GM21390 (cell line): ENCODE data around the gene CD27.

ENCODE experiments used
- ATAC-seq: cut with Tn5 transposase; IDR thresholded peaks from one replicate; pipeline ENCODE4 v1.9.1; 2021; ENCODE audit not compliant: unreplicated experiment

Gene CD27

DNA sequence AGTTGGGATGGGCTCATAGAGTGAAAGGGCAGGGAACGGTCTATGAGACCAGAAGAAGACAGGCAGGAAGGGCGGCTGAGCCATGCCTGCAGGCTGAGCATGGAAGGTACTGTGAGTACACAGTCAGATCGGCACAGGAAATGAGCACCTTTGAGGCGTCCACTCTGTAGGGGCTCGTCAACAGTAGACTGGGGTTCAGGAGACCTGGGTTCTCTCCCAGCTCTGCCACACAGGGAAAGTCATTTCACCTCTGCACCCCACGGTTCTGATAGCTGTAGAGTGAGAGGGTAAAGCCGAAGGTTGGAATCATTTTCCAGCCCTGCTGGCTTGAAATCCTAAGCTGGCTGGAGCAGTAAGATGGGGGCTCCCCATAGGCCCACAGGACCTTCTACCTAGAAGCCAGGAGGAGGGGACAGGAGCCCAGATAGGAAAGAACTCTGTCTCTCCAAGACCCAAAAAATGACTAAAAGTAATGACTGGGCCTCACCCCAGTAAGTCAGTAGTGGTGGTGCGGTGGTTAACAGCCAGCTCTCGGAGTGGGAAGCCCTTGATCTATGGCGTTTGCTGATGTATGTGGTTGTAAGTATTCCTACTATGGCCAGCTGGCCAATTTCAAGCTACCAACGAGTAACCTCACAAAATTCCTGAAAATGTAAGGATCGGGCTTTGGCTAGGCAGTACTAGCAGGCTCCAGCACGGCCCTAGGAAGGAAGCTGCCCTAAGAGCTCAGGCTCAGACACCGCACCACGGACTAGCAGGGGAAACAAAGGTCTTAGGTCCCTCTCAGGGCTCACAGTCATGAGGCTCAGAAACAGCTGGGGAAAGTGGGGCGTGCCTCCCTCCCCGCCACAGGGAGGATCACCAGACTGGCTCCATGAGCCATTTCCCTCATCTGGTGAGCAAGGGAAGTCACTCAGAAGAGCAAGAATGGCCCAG, 10.3 kb upstream of the CD27 start:
- no peak for ATAC-seq

DNA sequence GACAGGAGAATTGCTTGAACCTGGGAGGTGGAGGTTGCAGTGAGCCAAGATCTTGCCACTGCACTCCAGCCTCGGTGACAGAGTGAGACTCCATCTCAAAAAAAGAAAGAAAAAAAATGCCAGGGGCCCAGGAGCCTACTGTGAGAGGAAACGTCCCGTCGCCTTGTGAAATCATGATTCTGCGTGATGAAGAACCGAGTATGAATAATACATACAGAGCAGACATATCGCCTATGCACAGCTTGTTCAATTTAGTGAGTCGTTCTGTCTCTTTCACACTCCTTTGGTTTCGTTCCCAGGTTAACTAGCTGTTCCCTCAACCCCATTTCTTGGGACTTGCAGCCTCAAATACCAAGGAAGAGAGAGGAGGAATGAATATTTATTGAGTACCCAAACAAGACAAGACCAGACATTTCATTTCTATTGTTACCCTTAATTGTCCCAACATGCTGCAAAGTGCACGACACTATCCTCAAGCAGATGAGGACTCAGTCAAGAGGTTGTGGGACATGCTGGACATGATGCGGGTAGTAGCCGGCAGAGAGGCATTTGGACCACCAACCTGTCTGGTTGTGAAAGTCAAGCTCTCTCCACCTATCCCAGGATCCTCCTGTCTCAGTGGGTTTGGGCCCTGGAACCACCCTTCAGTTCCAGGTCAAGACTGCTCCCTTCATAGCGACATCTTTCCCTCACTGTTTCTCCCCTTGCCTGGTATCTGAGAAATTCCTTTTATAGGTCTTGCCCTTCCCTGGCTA, 8.6 kb upstream of the CD27 start:
- ATAC-seq = no peak

DNA sequence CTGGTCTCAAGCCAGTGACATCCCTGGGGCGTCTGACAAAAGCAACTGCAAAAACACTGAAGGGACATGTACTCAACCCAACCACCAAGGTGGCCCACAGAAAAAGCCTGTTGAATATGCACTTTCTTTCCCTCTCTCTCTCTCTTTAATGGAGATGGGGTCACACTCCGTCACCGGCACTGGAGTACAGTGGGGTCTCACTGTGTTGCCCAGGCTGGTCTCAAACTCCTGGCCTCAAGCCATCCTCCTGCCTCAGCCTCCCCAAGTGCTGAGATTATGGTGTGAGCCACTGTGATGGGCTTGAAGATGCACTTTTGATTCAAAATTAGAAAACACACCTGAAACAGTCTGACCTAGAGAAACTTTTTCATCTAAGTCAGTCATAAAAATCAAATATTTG, 7.2 kb upstream of the CD27 start:
- ATAC-seq = no peak

DNA sequence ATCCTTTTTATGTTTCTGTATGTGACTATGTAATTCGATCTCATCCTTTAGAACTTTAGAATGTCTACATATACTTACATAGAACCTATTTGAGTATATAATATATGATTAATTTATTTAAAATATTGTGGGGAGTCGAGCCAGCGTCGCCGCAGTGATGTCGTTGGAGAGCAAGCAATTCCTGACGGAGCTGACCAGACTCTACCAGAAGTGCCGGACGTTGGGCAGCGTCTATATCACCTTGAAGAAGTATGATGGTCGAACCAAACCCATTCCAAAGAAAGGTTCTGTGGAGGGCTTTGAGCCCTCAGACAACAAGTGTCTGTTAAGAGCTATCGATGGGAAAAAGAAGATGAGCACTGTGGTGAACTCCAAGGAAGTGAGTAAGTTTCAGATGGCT, 6.4 kb upstream of the CD27 start:
- no peak for ATAC-seq

DNA sequence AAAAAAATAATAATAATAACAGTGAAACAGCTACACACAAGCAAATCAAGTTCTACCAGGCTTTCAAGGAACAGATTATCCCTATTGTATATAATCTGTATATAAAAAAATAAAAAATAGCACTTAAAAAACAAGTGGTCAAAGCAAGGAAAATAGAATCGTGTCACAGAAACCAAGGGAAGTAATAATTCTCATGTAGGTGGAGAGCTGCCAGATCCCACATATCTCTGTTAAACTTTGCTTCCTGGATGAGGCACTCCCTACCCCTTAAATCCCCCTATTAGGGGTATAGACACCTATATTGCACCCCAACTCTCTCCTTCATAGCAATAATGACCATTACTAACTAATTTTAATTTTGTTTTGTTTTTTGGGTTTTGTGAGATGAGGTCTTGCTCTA, 4.4 kb upstream of the CD27 start:
- no peak for ATAC-seq

DNA sequence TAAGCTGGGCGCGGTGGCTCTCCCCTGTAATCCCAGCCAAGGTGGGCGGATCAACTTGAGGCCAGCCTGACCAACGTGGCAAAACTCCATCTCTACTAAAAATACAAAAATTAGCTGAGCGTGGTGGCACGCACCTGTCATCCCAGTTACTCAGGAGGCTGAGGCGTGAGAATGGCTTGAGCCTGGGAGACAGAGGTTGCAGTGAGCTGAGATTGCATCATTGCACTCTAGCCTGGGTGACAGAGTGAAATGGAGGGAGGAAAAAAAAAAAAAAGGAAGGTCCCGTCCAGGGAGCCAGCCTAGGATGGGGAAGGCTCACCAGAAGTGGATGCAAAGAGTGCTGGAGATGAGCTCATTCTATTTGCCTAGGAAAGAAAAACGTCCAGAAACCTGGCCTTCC, 1.9 kb upstream of the CD27 start:
- no peak for ATAC-seq

DNA sequence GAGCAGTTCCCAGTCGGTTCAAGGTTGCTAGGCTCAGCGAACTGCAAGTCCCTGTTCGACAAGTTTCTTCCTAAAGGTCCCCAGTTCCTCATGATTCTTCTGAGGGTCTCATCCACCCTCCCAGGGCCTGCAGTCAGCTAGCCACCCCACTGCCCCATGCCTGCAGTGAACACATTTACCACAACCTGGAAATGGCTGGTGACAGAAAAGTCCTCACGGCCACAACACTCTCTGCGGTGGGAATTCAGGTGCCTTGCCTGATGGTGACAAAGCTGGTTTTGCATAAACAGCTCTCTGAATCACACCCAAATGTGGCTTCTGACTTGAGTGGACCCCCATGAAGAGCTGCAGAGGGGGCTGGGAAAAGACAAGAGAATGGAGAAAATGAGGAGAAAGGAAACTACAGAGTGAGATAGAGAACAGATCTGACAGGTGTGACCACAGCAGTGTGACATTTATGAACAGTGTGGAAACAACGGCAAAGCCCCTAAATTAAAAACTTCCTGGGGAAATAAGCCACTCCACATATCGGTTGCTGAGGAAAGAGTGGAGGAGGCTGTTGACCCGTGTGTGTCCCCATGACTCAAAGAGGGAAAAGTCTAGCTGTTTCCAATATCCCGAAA, 1.3 kb upstream of the CD27 start:
- no peak for ATAC-seq

DNA sequence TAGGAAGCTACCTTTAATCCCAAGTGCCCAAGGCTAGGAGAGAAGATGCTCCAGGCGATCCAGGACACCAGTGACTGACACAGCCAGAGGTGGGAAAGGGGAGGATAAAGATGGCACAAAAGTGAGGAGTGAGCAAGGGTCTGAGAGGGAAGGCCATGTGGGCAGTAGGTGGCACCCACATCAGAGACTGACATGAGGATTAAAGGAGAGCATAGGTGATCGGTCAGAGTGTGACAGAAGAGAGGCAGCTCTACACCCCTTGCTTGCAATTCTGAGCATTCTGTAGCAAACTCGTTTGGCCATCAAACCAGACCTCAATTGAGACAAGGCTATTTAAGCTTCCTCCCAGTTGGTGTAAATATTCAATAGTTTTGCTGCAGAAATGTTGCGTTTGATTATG, 724 bp upstream of the CD27 start:
- no peak for ATAC-seq

DNA sequence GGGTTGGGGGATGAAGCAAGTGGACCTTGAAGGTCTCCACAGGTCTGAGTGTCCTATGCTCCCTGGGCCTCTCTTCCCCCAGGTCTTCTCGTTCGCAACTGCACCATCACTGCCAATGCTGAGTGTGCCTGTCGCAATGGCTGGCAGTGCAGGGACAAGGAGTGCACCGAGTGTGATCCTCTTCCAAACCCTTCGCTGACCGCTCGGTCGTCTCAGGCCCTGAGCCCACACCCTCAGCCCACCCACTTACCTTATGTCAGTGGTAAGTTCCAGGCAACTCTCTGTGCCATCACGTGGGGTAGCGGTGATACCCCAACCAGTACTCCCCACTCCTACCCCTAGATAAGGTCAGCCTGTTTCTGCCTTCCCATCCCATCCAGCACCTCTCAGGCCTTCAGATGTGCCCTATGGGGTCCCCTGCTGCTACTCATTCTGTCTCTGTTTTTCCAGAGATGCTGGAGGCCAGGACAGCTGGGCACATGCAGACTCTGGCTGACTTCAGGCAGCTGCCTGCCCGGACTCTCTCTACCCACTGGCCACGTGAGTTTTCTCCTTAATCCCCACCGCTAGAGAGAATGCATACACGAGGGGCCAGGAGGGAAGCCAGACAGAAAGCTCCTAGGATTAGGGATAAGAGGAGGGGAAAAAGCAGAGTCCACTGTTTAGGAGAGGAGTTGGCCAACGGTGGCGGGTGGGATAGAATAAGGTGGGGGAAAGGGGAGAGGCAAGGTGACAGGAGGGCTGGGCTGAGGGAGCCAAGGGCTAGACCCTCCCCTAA, 5.5 kb downstream of the CD27 start:
- ATAC-seq = no peak

DNA sequence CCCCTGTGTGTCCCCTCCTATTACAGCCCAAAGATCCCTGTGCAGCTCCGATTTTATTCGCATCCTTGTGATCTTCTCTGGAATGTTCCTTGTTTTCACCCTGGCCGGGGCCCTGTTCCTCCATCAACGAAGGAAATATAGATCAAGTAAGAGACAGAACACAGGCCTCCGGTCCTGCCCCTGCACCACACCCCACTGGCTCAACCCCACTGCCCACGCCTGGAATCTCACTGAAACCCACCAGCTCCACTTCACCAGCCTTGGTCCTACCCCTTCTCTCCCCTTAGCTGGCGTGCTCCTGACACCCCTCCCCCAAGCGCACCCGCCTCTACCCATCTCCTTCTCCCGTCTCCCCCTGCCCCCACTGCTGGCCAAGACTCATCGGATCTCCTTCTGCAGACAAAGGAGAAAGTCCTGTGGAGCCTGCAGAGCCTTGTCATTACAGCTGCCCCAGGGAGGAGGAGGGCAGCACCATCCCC, 6.2 kb downstream of the CD27 start:
- ATAC-seq = no peak

DNA sequence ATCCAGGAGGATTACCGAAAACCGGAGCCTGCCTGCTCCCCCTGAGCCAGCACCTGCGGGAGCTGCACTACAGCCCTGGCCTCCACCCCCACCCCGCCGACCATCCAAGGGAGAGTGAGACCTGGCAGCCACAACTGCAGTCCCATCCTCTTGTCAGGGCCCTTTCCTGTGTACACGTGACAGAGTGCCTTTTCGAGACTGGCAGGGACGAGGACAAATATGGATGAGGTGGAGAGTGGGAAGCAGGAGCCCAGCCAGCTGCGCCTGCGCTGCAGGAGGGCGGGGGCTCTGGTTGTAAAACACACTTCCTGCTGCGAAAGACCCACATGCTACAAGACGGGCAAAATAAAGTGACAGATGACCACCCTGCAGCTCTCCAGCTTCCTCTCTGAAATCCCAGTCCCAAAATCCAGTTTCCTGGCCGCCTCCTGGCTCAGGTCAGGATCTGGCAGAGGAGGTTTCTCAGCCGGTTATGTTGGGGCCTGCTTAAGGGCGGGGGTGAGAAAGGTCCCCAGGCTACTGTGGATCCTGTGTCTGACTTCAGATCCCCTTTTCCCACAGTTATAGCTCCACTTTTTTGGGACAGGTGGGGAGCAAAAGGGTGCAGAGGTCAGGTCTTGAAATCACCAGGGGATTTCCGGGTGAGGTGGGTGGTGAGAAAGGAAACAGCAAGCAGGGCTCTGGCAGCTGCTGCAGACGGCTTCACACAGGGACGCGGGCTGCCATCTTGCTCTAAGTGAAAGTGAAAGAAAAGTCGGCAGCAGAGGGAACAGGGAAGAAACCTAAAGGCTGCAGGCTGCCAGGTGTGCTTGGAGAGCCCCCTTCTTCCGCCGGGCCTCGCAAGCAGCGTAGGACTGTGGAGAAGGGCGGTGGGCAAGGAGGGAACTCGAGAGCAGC, 6.8 kb downstream of the CD27 start, which contains the start of gene TAPBPL:
Gene TAPBPL, plus strand, starts transcription at position 695 of the 897 bp plus-strand sequence. CDS start 207 bp downstream, outside the sequence.
- peak; percentile 54 for ATAC-seq

DNA sequence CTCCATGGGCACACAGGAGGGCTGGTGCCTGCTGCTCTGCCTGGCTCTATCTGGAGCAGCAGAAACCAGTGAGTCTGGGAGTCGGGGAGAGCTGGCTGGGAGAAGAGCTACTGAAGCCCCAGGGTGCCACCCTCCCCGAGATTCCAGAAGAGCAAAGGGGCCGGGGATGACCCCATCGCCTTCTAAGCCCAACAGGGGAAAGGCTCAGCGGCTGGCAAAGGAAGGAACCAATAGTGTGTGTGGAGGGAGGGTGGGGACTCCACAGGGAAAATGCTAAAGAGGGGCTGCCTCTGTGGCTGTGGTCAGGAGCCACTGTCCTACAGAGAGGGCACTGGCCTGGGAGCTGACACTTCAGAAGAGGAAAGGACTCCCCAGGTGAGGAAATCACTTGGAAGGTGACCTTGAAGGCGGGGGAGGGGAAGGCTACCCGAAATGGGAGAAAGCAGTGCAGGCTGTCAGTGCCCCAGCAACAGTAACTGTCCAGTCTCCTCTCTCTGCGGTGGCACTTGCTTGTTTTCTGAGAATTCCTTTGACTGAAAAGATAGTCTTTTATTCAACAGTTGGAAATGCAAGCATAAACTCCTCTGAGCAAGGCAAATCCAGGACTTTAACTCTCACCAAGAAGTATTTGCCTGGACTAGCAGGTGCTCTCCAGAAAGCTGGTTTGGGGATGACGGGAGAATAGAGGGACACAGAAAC, 7.6 kb downstream of the CD27 start:
- no peak for ATAC-seq

DNA sequence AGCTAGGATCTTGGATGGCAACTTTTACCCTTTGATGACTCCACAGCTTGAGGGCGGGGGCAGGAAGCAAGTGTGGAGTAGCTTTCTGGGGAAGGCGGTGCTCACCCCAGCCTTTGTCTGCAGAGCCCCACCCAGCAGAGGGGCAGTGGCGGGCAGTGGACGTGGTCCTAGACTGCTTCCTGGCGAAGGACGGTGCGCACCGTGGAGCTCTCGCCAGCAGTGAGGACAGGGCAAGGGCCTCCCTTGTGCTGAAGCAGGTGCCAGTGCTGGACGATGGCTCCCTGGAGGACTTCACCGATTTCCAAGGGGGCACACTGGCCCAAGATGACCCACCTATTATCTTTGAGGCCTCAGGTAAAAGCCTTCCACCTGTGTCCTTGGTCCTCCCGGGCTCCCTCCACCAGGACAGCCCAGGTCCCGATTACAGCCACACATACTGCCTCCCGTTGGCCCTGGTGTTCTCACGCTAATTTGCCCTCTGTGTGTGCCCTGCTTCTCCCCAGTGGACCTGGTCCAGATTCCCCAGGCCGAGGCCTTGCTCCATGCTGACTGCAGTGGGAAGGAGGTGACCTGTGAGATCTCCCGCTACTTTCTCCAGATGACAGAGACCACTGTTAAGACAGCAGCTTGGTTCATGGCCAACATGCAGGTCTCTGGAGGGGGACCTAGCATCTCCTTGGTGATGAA, 8.3 kb downstream of the CD27 start:
- ATAC-seq = no peak

DNA sequence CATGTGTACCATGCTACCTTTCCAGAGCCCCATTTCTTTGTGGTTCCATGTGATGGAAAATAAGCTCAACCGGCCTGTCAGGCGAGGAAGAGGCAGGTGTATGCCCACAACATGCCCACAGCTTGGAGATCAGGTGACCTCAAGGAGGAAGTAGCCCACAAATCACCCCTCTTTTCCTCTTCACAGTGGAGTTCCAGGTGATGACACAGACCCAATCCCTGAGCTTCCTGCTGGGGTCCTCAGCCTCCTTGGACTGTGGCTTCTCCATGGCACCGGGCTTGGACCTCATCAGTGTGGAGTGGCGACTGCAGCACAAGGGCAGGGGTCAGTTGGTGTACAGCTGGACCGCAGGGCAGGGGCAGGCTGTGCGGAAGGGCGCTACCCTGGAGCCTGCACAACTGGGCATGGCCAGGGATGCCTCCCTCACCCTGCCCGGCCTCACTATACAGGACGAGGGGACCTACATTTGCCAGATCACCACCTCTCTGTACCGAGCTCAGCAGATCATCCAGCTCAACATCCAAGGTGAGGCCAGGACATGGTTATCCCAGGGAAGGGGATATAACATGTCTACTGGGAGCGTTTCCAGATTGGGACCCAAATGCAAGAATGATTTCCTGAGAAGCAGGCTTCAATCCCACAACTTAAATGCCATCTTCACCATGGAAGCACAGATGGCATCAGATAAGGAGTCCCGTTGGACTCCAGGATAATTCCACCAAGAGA, 12.6 kb downstream of the CD27 start:
- ATAC-seq = no peak

DNA sequence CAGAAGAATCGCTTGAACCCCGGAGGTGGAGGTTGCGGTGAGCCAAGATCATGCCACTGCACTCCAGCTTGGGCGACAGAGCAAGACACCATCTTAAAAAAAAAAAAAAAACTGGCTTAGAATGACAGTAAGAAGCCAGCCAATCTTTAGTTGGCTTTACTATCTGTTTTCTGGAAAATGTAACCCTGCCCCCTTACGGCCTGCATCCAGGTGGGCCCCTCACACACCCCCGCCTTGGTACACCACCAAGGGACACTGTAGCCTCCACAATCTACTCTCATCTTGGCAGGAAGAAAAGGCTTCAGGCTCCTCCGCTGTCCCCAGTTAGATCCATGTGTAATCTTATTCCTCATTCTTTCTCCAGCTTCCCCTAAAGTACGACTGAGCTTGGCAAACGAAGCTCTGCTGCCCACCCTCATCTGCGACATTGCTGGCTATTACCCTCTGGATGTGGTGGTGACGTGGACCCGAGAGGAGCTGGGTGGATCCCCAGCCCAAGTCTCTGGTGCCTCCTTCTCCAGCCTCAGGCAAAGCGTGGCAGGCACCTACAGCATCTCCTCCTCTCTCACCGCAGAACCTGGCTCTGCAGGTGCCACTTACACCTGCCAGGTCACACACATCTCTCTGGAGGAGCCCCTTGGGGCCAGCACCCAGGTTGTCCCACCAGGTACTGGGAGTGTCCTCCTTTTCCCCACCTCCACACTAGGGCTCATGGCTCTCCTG, 13.7 kb downstream of the CD27 start:
- ATAC-seq = no peak

DNA sequence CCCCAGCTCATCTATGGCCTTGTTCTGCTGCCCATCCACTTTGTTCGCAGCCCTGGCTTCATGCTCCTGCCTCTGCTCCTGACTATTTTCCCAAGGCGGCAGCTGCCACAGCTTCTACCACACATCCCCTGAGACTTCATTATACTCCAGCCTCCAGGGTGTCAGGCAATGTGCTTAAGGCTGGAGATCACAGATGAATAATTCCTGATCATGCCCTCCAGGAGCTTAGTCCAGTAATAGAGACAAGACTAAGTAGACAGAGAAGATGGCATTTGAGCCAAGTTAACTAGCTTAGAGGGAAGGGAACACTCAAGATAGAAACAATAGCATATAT, 14.2 kb downstream of the CD27 start:
- no peak for ATAC-seq

DNA sequence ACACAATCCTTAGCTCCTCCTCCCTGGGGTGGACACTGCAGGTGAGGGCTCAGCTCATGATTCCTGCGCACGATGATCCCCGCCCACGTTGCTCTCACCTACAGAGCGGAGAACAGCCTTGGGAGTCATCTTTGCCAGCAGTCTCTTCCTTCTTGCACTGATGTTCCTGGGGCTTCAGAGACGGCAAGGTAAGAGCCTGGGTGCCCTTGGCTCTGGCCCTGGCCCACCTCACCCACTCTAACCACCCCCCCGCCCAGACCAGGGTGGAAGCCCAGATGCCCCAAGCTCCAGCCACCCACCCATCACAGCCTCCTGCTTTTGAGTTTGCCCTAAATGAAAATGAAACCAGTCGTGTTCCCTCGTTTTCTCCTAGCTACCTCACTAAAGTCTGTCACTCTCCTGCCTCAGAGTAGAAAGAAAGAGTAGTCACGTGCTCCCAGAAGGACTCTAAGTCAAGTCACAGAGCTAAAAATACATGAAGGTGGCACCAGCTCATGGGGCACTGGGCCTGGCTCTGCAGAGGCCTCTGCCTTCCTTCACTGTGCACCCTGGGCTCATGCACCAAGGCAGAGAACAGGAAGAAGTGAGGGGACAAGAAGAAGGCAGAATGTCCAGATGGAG, 16.1 kb downstream of the CD27 start:
- ATAC-seq = no peak
